Astrocyte (in vitro differentiated cells and primary cell): ENCODE results near the gene DYNLT3. TPM values are rescaled to one million over a fixed set of nuclear protein-coding genes. Genes with fewer than 3 reads are reported as not detected.

Experiments used
- DNase-seq: peaks from one replicate; pipeline ENCODE4 v3.0.0-alpha.2; 2010; ENCODE audit warnings: low read depth
- FAIRE-seq: peaks from 2 replicates; lab custom pipeline; 2011; peaks lifted over from hg19 to GRCh38; lab: Jason Lieb, UNC
- H2AFZ ChIP-seq: 2 replicates; pipeline ENCODE4 v1.6.0; 2012; ENCODE audit warnings: low read depth, low read length, inconsistent platforms
- H3K27ac ChIP-seq: 2 replicates; pipeline ENCODE4 v1.5.1; 2011; ENCODE audit warnings: low read depth, low read length, inconsistent platforms
- H3K27me3 ChIP-seq: 2 replicates; pipeline ENCODE4 v1.6.0; 2011; ENCODE audit warnings: low read length, inconsistent platforms; ENCODE audit not compliant: insufficient read depth
- H3K36me3 ChIP-seq: 2 replicates; pipeline ENCODE4 v1.5.1; 2011; ENCODE audit warnings: low read length, inconsistent platforms; ENCODE audit not compliant: insufficient read depth
- H3K4me1 ChIP-seq: 2 replicates; pipeline ENCODE4 v1.5.1; 2011; ENCODE audit warnings: low read length, inconsistent platforms; ENCODE audit not compliant: insufficient read depth
- H3K4me2 ChIP-seq: 2 replicates; pipeline ENCODE4 v1.6.0; 2012; ENCODE audit warnings: low read length, inconsistent platforms
- H3K4me3 ChIP-seq: 2 replicates; pipeline ENCODE4 v1.5.1; 2011; ENCODE audit warnings: low read depth, mild to moderate bottlenecking, low read length, inconsistent platforms; ENCODE audit not compliant: insufficient read depth
- H3K79me2 ChIP-seq: 2 replicates; pipeline ENCODE4 v1.6.0; 2012; ENCODE audit warnings: mild to moderate bottlenecking, low read length, inconsistent platforms; ENCODE audit not compliant: insufficient read depth
- H3K9ac ChIP-seq: 2 replicates; pipeline ENCODE4 v1.6.0; 2012; ENCODE audit warnings: mild to moderate bottlenecking, low read length, inconsistent platforms
- H3K9me3 ChIP-seq: 2 replicates; pipeline ENCODE4 v1.5.1; 2012; ENCODE audit warnings: low read depth, mild to moderate bottlenecking, low read length, inconsistent platforms; ENCODE audit not compliant: insufficient read depth
- H4K20me1 ChIP-seq: 2 replicates; pipeline ENCODE4 v1.6.0; 2012; ENCODE audit warnings: low read length, inconsistent platforms; ENCODE audit not compliant: insufficient read depth
- H3K27ac Mint-ChIP-seq: one replicate; pipeline ENCODE4 v1.8.0; 2021; ENCODE audit warnings: mild to moderate bottlenecking, mixed read lengths; ENCODE audit not compliant: unreplicated experiment
- H3K27me3 Mint-ChIP-seq: one replicate; pipeline ENCODE4 v1.8.0; 2021; ENCODE audit warnings: low read depth, mixed read lengths; ENCODE audit not compliant: unreplicated experiment
- H3K36me3 Mint-ChIP-seq: one replicate; pipeline ENCODE4 v1.8.0; 2021; ENCODE audit warnings: low read depth, mixed read lengths; ENCODE audit not compliant: unreplicated experiment
- H3K4me1 Mint-ChIP-seq: one replicate; pipeline ENCODE4 v1.8.0; 2021; ENCODE audit warnings: low read depth, mixed read lengths; ENCODE audit not compliant: unreplicated experiment
- H3K4me3 Mint-ChIP-seq: one replicate; pipeline ENCODE4 v1.8.0; 2021; ENCODE audit warnings: mild to moderate bottlenecking, moderate library complexity, mixed read lengths; ENCODE audit not compliant: unreplicated experiment
- H3K9me3 Mint-ChIP-seq: one replicate; pipeline ENCODE4 v1.8.0; 2021; ENCODE audit warnings: mild to moderate bottlenecking, mixed read lengths; ENCODE audit not compliant: unreplicated experiment
- CTCF ChIP-seq: IDR thresholded peaks from 2 replicates; pipeline ENCODE4 v1.5.1; 2011; ENCODE audit warnings: low read depth, mild to moderate bottlenecking, inconsistent platforms, low read length, moderate library complexity; ENCODE audit not compliant: insufficient read depth
- EZH2 ChIP-seq: IDR thresholded peaks from 2 replicates; pipeline ENCODE4 v1.6.1; 2012; ENCODE audit warnings: mild to moderate bottlenecking, low read length, inconsistent platforms; ENCODE audit not compliant: insufficient read depth
- total RNA-seq: library from RNA; stranded (reverse); gene quantifications from 2 replicates; pipeline ENCODE4 v1.2.1, GENCODE V29; 2021

The DYNLT3 gene
- total RNA-seq, 1 donor from 2014 or later = 36.5 TPM

DNA sequence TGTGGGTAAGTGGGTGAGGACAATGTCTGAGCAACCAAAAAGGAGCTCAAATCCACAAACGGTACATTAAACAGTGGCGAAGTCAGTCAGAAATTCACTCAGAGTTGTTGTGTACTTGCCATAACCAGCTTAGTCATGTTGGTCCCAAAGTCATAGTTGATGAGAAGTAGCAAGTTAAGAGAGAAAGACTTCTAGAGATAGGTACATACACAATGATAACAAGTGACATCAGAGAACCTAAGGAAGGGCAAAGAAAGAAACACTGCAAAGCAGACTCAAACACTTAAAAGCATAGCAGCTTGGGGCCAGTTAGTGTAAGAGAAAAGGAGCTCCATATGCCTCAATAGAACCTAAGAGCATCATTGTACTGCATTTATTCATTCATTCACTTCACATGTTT is 30.2 kb downstream of the DYNLT3 start:
- DNase-seq (no peak), FAIRE-seq (peak; percentile 96)
- Mint-ChIP-seq H3K4me3 (no peak overlapping the region), H3K27ac (no peak overlapping the region), H3K9me3 (no peaks in the 10 kb centered on the region), H3K4me1 (peaks cover 1% of the 10 kb centered on the region), H3K27me3 (peaks cover 1% of the 10 kb centered on the region), H3K36me3 (no peaks in the 10 kb centered on the region)
- H4K20me1 ChIP-seq = no peaks in the 10 kb centered on the region
- no peak overlapping the region for H3K4me2 ChIP-seq
- TF ChIP-seq CTCF = no peak
- no peak for TF ChIP-seq EZH2
- H3K9ac ChIP-seq = no peak overlapping the region
- no peaks in the 10 kb centered on the region for H3K36me3 ChIP-seq
- H3K27me3 ChIP-seq = no peaks in the 10 kb centered on the region
- no peak overlapping the region for H3K4me3 ChIP-seq
- no peak overlapping the region for H2AFZ ChIP-seq
- no peaks in the 10 kb centered on the region for H3K79me2 ChIP-seq
- H3K9me3 ChIP-seq = no peaks in the 10 kb centered on the region
- no peak overlapping the region for H3K27ac ChIP-seq
- no peaks in the 10 kb centered on the region for H3K4me1 ChIP-seq

DNA sequence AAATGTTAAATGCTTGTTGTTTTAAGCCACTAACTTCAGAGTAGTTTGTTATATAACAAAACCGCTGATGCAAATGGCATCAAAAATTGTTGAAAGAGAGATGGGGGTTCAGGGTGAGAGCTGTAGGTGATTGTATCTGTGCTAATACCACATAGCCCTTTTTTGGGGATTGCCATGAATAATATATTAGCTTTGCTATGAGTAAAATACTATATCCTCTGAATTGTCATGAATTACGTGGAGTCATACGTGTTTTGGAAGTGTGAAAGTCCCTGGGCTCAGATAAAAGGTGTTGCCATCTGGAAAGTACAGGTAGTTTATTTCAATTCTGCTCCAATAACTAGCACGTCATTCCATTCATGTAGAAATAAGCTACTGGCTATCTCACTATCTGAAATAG is 30.6 kb downstream of the DYNLT3 start:
- no peak overlapping the region for H3K4me3 Mint-ChIP-seq
- no peak overlapping the region for H3K9ac ChIP-seq
- H3K36me3 Mint-ChIP-seq = no peaks in the 10 kb centered on the region
- peaks cover 1% of the 10 kb centered on the region for H3K4me1 Mint-ChIP-seq
- H3K79me2 ChIP-seq = no peaks in the 10 kb centered on the region
- no peak overlapping the region for H2AFZ ChIP-seq
- FAIRE-seq (peak; percentile 20), DNase-seq (no peak)
- no peak overlapping the region for H3K4me2 ChIP-seq
- H3K9me3 ChIP-seq = no peaks in the 10 kb centered on the region
- no peak overlapping the region for H3K27ac Mint-ChIP-seq
- no peak overlapping the region for H3K4me3 ChIP-seq
- TF ChIP-seq CTCF = no peak
- no peak for TF ChIP-seq EZH2
- H4K20me1 ChIP-seq = no peaks in the 10 kb centered on the region
- H3K27me3 ChIP-seq = no peaks in the 10 kb centered on the region
- no peaks in the 10 kb centered on the region for H3K9me3 Mint-ChIP-seq
- H3K36me3 ChIP-seq = no peaks in the 10 kb centered on the region
- H3K4me1 ChIP-seq = no peaks in the 10 kb centered on the region
- no peak overlapping the region for H3K27ac ChIP-seq
- peaks cover 1% of the 10 kb centered on the region for H3K27me3 Mint-ChIP-seq

GRCh38 chrX:37815366-37815765 is 32.0 kb downstream of the DYNLT3 start:
- DNase-seq = no peak
- H2AFZ ChIP-seq = no peak overlapping the region
- H4K20me1 ChIP-seq = no peaks in the 10 kb centered on the region
- no peak overlapping the region for H3K9ac ChIP-seq
- H3K9me3 Mint-ChIP-seq = no peaks in the 10 kb centered on the region
- H3K4me3 Mint-ChIP-seq = no peak overlapping the region
- TF ChIP-seq CTCF (no peak), EZH2 (no peak)
- H3K4me2 ChIP-seq = no peak overlapping the region
- peaks cover 1% of the 10 kb centered on the region for H3K27me3 Mint-ChIP-seq
- no peaks in the 10 kb centered on the region for H3K36me3 ChIP-seq
- H3K9me3 ChIP-seq = no peaks in the 10 kb centered on the region
- H3K27ac Mint-ChIP-seq = no peak overlapping the region
- no peaks in the 10 kb centered on the region for H3K4me1 ChIP-seq
- H3K4me3 ChIP-seq = no peak overlapping the region
- H3K36me3 Mint-ChIP-seq = no peaks in the 10 kb centered on the region
- H3K79me2 ChIP-seq = no peaks in the 10 kb centered on the region
- peaks cover 1% of the 10 kb centered on the region for H3K4me1 Mint-ChIP-seq
- no peak for FAIRE-seq
- no peak overlapping the region for H3K27ac ChIP-seq
- H3K27me3 ChIP-seq = no peaks in the 10 kb centered on the region
